Measurements from ENCODE around the gene SERP2. TPM values are rescaled to one million over a fixed set of nuclear protein-coding genes. Genes with fewer than 3 reads are reported as not detected.

SERP2 gene
- total and polyA plus RNA-seq, 9 of the 15 experiments (the other 6 are each of a cell fraction or from before 2014, with no cell fraction given), result 0.13 TPM; not detected in 8

- TF ChIP-seq, protein P1, sequence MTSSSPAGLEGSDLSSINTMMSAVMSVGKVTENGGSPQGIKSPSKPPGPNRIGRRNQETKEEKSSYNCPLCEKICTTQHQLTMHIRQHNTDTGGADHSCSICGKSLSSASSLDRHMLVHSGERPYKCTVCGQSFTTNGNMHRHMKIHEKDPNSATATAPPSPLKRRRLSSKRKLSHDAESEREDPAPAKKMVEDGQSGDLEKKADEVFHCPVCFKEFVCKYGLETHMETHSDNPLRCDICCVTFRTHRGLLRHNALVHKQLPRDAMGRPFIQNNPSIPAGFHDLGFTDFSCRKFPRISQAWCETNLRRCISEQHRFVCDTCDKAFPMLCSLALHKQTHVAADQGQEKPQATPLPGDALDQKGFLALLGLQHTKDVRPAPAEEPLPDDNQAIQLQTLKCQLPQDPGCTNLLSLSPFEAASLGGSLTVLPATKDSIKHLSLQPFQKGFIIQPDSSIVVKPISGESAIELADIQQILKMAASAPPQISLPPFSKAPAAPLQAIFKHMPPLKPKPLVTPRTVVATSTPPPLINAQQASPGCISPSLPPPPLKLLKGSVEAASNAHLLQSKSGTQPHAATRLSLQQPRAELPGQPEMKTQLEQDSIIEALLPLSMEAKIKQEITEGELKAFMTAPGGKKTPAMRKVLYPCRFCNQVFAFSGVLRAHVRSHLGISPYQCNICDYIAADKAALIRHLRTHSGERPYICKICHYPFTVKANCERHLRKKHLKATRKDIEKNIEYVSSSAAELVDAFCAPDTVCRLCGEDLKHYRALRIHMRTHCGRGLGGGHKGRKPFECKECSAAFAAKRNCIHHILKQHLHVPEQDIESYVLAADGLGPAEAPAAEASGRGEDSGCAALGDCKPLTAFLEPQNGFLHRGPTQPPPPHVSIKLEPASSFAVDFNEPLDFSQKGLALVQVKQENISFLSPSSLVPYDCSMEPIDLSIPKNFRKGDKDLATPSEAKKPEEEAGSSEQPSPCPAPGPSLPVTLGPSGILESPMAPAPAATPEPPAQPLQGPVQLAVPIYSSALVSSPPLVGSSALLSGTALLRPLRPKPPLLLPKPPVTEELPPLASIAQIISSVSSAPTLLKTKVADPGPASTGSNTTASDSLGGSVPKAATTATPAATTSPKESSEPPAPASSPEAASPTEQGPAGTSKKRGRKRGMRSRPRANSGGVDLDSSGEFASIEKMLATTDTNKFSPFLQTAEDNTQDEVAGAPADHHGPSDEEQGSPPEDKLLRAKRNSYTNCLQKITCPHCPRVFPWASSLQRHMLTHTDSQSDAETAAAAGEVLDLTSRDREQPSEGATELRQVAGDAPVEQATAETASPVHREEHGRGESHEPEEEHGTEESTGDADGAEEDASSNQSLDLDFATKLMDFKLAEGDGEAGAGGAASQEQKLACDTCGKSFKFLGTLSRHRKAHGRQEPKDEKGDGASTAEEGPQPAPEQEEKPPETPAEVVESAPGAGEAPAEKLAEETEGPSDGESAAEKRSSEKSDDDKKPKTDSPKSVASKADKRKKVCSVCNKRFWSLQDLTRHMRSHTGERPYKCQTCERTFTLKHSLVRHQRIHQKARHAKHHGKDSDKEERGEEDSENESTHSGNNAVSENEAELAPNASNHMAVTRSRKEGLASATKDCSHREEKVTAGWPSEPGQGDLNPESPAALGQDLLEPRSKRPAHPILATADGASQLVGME (CRISPR knock-in tag; IDR thresholded peaks at IDR 0.05), result no peak
- no peak for TF ChIP-seq NFIC (IDR thresholded peaks at IDR 0.05)
- TF ChIP-seq SNIP1 (IDR thresholded peaks at IDR 0.05; ENCODE audit: low read depth), result no peak
- TF ChIP-seq TCF7 (IDR thresholded peaks at IDR 0.05; ENCODE audit: borderline replicate concordance), result no peak
- no peak for TF ChIP-seq CCAR2 (IDR thresholded peaks at IDR 0.05; ENCODE audit: low read depth, low read length)
- TF ChIP-seq ZNF695 (CRISPR knock-in tag; IDR thresholded peaks at IDR 0.05), result no peak
- TF ChIP-seq CXXC5 (CRISPR knock-in tag; IDR thresholded peaks at IDR 0.05), result 0 out of 2 replicates have a peak, but pooled peaks have one; percentile 38
- no peak for TF ChIP-seq MCM2 (IDR thresholded peaks at IDR 0.05; ENCODE audit: low read depth)
- no peak for TF ChIP-seq TCFL5 (CRISPR knock-in tag; conservative IDR thresholded peaks at IDR 0.05)
- peak; percentile 4 for TF ChIP-seq TAF1 (IDR thresholded peaks at IDR 0.05; ENCODE audit: control insufficient read depth, extremely low read depth, insufficient read depth, low read length, severe bottlenecking)
- no peak for TF ChIP-seq CTBP1 (IDR thresholded peaks at IDR 0.05; ENCODE audit: borderline replicate concordance)
- TF ChIP-seq ZNF23 (CRISPR knock-in tag; IDR thresholded peaks at IDR 0.05), result no peak
- peak; percentile 24; the same call in 1 of the 2 replicates for TF ChIP-seq ATF7 (IDR thresholded peaks at IDR 0.05)
- TF ChIP-seq E2F3 (CRISPR knock-in tag; IDR thresholded peaks at IDR 0.05), result no peak
Measured at GRCh38 chr13:44436589-44437337, 63.1 kb downstream of the SERP2 start (continued).

All from K562 (cell line).